SK-MEL-5 (cell line): Measurements from ENCODE around the gene ARMC8. TPM values are rescaled to one million over a fixed set of nuclear protein-coding genes. Genes with fewer than 3 reads are reported as not detected.
"Not testable (repeated sequence)": the region's sequence is repeated elsewhere in the genome, so short reads cannot be mapped to it uniquely, and the experiment has no call there.

Experiments used
- DNase-seq: peaks from one replicate; pipeline ENCODE4 v3.0.0-alpha.2; 2016; ENCODE audit warnings: low read depth, low spot score
- in situ Hi-C: cut with HindIII; loops from 2 replicates; pipeline ENCODE4 v1.10.0; 2016; ENCODE audit warnings: low sequenced_read_pairs, high pct_unique_total_duplicates, low pct_unique_long_range_greater_than_20kb
- polyA plus RNA-seq, 2 experiments: library from polyadenylated mRNA; depleted of rRNA; stranded (reverse); fragments of >200 nt; gene quantifications; 2 replicates each; pipeline ENCODE4 v1.2.3, GENCODE V29; 2015
- total RNA-seq: library from RNA; depleted of rRNA; stranded (reverse); fragments of >200 nt; shearing (Covaris generic); gene quantifications from 2 replicates; pipeline ENCODE4 v1.2.3, GENCODE V29; 2014; rRNA removed

Gene ARMC8
- 35.0 and 44.7 TPM in 2 replicates for total RNA-seq
- polyA plus RNA-seq (2015; cell fraction: cytosol; rRNA removed): 30.6 and 30.9 TPM in 2 replicates
- polyA plus RNA-seq (2015; cell fraction: nucleus; rRNA removed): 51.4 and 103 TPM in 2 replicates

- in situ Hi-C loops: no loop called here
- DNase-seq: peak; percentile 44
These were observed at the start of gene ARMC8 for GRCh38 chr3:138187296-138188012. ARMC8 (plus strand) TSS chr3:138187301; CDS start chr3:138187555, 254 bp downstream.

GRCh38 chr3:138137861-138138260, 49.2 kb upstream of the ARMC8 start:
- in situ Hi-C loops: no loop called here
- DNase-seq: no peak

GRCh38 chr3:138139691-138140090, 47.4 kb upstream of the ARMC8 start:
- in situ Hi-C loops: no loop called here
- no peak for DNase-seq

GRCh38 chr3:138140940-138141339, 46.2 kb upstream of the ARMC8 start:
- DNase-seq: no peak
- in situ Hi-C loops: no loop called here

GRCh38 chr3:138142181-138142580, 44.9 kb upstream of the ARMC8 start:
- DNase-seq, in situ Hi-C loops: not testable (repeated sequence)

- peak; percentile 31 for DNase-seq
- in situ Hi-C loops: no loop called here
These were observed 38.6 kb upstream of the ARMC8 start for GRCh38 chr3:138148503-138148902.

- no peak for DNase-seq
- in situ Hi-C loops: no loop called here
These were observed 32.6 kb upstream of the ARMC8 start for GRCh38 chr3:138154534-138154933.

GRCh38 chr3:138157743-138158142, 29.4 kb upstream of the ARMC8 start:
- in situ Hi-C loops: no loop called here
- DNase-seq: no peak

GRCh38 chr3:138165061-138165460, 22.0 kb upstream of the ARMC8 start:
- DNase-seq: no peak
- in situ Hi-C loops: no loop called here

- DNase-seq: no peak
- in situ Hi-C loops: no loop called here
These were observed 14.5 kb upstream of the ARMC8 start for GRCh38 chr3:138172625-138173024.

GRCh38 chr3:138173769-138174420, 13.2 kb upstream of the ARMC8 start:
- in situ Hi-C loops: no loop called here
- DNase-seq: peak; percentile 11

GRCh38 chr3:138174421-138175131, 12.5 kb upstream of the ARMC8 start, which contains the start of gene DBR1:
DBR1 (minus strand) TSS chr3:138174921; CDS start chr3:138174795, 126 bp downstream.
- peak; percentile 84 for DNase-seq
- in situ Hi-C loops: no loop called here

GRCh38 chr3:138180375-138181029, 6.6 kb upstream of the ARMC8 start:
- in situ Hi-C loops: no loop called here
- peak; percentile 70 for DNase-seq

- in situ Hi-C loops: no loop called here
These were observed 2.1 kb upstream of the ARMC8 start for GRCh38 chr3:138184994-138185393.

GRCh38 chr3:138186221-138186620, 880 bp upstream of the ARMC8 start:
- in situ Hi-C loops: no loop called here
- DNase-seq: peak; percentile 18

More at GRCh38 chr3:138184994-138185393, 2.1 kb upstream of the ARMC8 start:
- DNase-seq: no peak

- DNase-seq: peak; percentile 90
- in situ Hi-C loops: no loop called here
These were observed 252 bp upstream of the ARMC8 start for GRCh38 chr3:138186803-138187295.

GRCh38 chr3:138188013-138188730, 1.1 kb downstream of the ARMC8 start:
- in situ Hi-C loops: no loop called here

More at GRCh38 chr3:138188013-138188730, 1.1 kb downstream of the ARMC8 start:
- DNase-seq: no peak
